Measurements from ENCODE around the gene WRAP73. TPM values are rescaled to one million over a fixed set of nuclear protein-coding genes. Genes with fewer than 3 reads are reported as not detected.

WRAP73 gene
- total RNA-seq, 1 donor from 2014 or later, result 30.1 TPM

DNA sequence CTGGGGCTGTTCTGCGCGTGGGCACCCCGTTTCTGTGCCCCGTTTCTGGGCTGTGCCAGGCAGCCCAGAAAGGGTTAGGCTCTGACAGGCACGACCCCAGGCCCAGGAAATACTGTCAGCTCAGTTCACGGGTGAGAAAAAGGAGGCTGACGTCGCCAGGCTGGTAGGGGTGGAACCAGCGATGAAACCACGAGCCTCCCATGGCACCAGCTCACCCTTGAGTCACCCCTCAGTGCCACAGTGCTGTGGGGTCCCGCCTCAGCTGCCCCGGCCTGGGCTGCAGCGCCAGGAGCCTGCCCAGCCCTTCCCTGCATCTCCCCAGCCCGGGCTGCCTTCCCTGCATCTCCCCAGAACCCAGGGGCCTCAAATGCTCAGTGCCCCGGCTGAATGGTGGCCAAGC, 50.1 kb downstream of the WRAP73 start:
- DNase-seq (no peak), ATAC-seq (ENCODE audit: low read depth) (no peak)
- TF ChIP-seq CTCF (IDR thresholded peaks at IDR 0.05), result no peak
- POLR2A ChIA-PET, result no interaction called here
- Mint-ChIP-seq H3K4me3 (no peak overlapping the region), H3K36me3 (ENCODE audit: low read depth) (no peaks in the 10 kb centered on the region), H3K4me1 (peaks cover 18% of the 10 kb centered on the region), H3K27me3 (peaks cover 2% of the 10 kb centered on the region), H3K27ac (no peak overlapping the region), H3K9me3 (no peaks in the 10 kb centered on the region)
- CTCF ChIA-PET, result no interaction called here
- intact Hi-C loops (cut with micrococcal nuclease), result no loop called here

DNA sequence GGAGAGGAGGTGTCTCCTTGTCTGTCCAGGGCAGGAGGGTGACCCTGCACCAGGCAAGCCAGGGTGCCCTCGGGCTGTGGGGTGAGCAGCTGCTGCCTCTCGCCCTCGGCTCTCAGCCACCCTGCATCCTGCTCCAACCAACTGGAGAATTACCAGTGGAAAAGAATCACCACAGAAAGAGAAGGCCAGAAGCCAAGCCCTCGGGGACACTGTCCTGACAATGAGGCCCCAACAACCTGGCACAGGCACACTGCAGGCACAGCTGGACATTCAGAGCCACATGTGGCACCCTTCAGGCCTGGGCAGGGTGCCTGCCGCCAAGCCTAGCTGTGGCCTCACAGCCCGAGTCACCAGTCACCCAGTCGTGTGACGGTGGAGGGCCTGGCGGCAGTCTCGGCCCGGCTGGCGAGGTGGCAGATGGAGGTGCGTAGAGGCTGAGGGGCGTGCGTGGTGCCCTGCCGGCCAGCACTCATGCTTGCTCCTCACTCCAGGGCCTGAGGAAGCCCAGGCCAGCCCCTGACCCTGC, 50.6 kb downstream of the WRAP73 start:
- intact Hi-C loops (cut with micrococcal nuclease), result no loop called here
- CTCF ChIA-PET, result no interaction called here
- peaks cover 18% of the 10 kb centered on the region for H3K4me1 Mint-ChIP-seq
- H3K27ac Mint-ChIP-seq, result no peak overlapping the region
- no peak overlapping the region for H3K4me3 Mint-ChIP-seq
- POLR2A ChIA-PET, result no interaction called here
- DNase-seq, result no peak
- TF ChIP-seq CTCF (IDR thresholded peaks at IDR 0.05), result no peak
- H3K36me3 Mint-ChIP-seq (ENCODE audit: low read depth), result no peaks in the 10 kb centered on the region
- H3K9me3 Mint-ChIP-seq, result no peaks in the 10 kb centered on the region
- ATAC-seq (ENCODE audit: low read depth), result no peak
- peaks cover 2% of the 10 kb centered on the region for H3K27me3 Mint-ChIP-seq

DNA sequence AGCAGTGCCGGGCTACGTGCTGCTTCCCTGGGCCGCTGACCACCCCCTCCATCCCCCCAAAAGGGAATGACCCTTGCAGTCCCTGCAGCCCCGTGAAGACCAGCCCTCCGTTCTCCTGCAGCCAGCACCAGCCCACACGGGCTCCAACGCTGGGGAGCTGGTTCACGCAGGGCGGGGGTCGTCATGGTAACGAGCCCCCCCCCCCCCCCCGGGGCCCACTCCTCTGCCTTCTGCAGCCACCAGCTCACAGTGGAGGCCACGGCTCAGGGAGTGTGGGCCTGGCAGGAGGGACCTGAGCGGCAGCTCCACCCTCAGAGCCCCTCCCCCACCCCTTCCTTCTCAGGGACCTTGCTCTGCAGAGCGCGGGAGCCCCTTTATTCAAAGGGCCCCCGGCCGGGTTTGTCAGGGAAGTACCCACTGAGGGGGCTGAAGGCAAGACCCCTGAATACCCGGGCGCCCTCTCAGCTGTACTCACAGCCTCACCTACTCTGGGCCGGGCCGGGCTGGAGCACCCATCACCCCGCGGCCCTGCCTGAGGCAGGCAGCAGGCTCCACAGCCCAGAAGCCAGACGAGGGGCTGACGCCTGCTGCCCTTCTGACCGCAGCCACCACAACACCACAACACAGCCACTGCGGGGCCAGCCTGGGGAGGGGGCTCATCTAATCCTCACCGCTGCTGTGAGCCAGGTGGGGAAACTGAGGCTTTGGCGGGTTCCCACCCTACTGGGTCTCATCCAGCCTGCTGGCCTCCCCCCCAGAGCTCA, 51.2 kb downstream of the WRAP73 start:
- ChIA-PET POLR2A (no interaction called here), CTCF (no interaction called here)
- Mint-ChIP-seq H3K27ac (no peak overlapping the region), H3K4me3 (peak overlapping the region; percentile 82), H3K36me3 (ENCODE audit: low read depth) (no peaks in the 10 kb centered on the region), H3K4me1 (peaks cover 21% of the 10 kb centered on the region), H3K9me3 (no peaks in the 10 kb centered on the region), H3K27me3 (peaks cover 2% of the 10 kb centered on the region)
- no peak for ATAC-seq (ENCODE audit: low read depth)
- intact Hi-C loops (cut with micrococcal nuclease), result no loop called here
- no peak for DNase-seq
- TF ChIP-seq CTCF (IDR thresholded peaks at IDR 0.05), result no peak

DNA sequence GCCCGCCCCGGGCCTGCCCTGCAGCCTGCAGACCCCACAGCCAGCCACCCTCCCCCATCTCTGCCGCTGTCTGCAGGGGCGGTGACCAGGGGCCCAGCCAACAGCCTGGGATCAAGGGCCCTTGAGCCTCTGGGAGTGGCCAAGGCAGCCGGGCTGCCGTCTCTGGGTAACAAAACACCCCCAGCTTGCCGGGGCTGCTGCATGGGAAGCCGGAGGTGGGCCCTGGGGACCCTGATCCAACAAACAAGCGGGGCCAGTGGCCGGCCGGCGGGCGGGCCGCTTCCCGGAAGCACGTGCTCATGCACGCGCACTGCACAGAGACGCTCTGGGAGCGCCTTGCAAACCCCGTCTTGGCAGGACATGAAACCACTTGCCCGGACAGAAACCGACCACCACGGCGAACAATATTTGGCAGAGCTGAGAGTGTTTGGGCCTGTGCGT, 51.8 kb downstream of the WRAP73 start:
- Mint-ChIP-seq H3K9me3 (no peaks in the 10 kb centered on the region), H3K27ac (no peak overlapping the region), H3K4me3 (peak overlapping the region; percentile 82), H3K4me1 (peaks cover 22% of the 10 kb centered on the region), H3K27me3 (peaks cover 2% of the 10 kb centered on the region), H3K36me3 (ENCODE audit: low read depth) (no peaks in the 10 kb centered on the region)
- ATAC-seq (ENCODE audit: low read depth) (no peak), DNase-seq (no peak)
- intact Hi-C loops (cut with micrococcal nuclease), result no loop called here
- CTCF ChIA-PET, result no interaction called here
- POLR2A ChIA-PET, result no interaction called here
- TF ChIP-seq CTCF (IDR thresholded peaks at IDR 0.05), result no peak

DNA sequence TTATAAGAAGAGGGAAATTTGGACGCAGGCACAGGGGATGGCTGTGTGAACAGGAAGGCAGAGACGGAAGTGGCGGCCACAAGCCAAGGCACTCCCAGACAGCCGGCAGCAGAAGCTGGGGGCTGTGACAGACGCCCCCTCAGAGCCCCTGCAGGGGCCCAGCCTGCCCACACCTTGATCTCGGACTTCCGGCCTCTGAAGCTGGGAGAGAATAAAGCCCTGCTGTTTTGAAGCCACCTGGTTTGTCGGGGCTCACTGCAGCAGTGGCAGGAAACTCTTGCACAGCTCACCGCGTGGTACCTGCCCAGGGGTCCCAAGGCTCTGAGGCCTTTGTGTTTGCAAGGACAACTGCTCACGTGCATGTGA, 52.3 kb downstream of the WRAP73 start:
- Mint-ChIP-seq H3K27ac (no peak overlapping the region), H3K4me1 (peaks cover 22% of the 10 kb centered on the region), H3K9me3 (no peaks in the 10 kb centered on the region), H3K4me3 (peak overlapping the region; percentile 82), H3K36me3 (ENCODE audit: low read depth) (no peaks in the 10 kb centered on the region), H3K27me3 (peaks cover 2% of the 10 kb centered on the region)
- ChIA-PET POLR2A (no interaction called here), CTCF (no interaction called here)
- TF ChIP-seq CTCF (IDR thresholded peaks at IDR 0.05), result no peak
- intact Hi-C loops (cut with micrococcal nuclease), result no loop called here
- peak; percentile 33 for DNase-seq
- peak; percentile 44 for ATAC-seq (ENCODE audit: low read depth)

Data from activated B cell treated with CpG ODN at 0.5 μM for 24 hours (primary cell).